Endothelial cell (in vitro differentiated cells): ENCODE measurements around the gene PRRC2C. TPM values are rescaled to one million over a fixed set of nuclear protein-coding genes. Genes with fewer than 3 reads are reported as not detected.

ENCODE experiments used
- DNase-seq: peaks from one replicate; pipeline ENCODE4 v3.0.0; 2021; ENCODE audit warnings: low spot score
- H3K27ac Mint-ChIP-seq: one replicate; pipeline ENCODE4 v1.8.0; 2021; ENCODE audit warnings: mixed read lengths, inconsistent platforms; ENCODE audit not compliant: unreplicated experiment
- H3K27me3 Mint-ChIP-seq: one replicate; pipeline ENCODE4 v1.8.0; 2021; ENCODE audit warnings: mild to moderate bottlenecking, moderate library complexity, mixed read lengths, inconsistent platforms; ENCODE audit not compliant: unreplicated experiment
- H3K36me3 Mint-ChIP-seq: one replicate; pipeline ENCODE4 v1.8.0; 2021; ENCODE audit warnings: mild to moderate bottlenecking, low read depth, mixed read lengths, inconsistent platforms; ENCODE audit not compliant: unreplicated experiment
- H3K4me1 Mint-ChIP-seq: one replicate; pipeline ENCODE4 v1.8.0; 2021; ENCODE audit warnings: mild to moderate bottlenecking, mixed read lengths, inconsistent platforms; ENCODE audit not compliant: unreplicated experiment
- H3K4me3 Mint-ChIP-seq: one replicate; pipeline ENCODE4 v1.8.0; 2021; ENCODE audit warnings: mild to moderate bottlenecking, mixed read lengths, inconsistent platforms; ENCODE audit not compliant: unreplicated experiment
- H3K9me3 Mint-ChIP-seq: one replicate; pipeline ENCODE4 v1.8.0; 2021; ENCODE audit warnings: mixed read lengths, inconsistent platforms; ENCODE audit not compliant: unreplicated experiment
- CTCF ChIP-seq: fragments of 200-600 bp; sonication (generic); IDR thresholded peaks from one replicate; pipeline ENCODE4 v1.5.0; 2021; ENCODE audit warnings: antibody characterized with exemption; ENCODE audit not compliant: unreplicated experiment
- total RNA-seq: library from RNA; stranded (reverse); fragmentation: NEBNext Ultra II Directional; extraction: Animal tissue kit (Norgen Biotek cat#: 25700); gene quantifications from one replicate; pipeline ENCODE4 v1.2.1, GENCODE V29; 2021; ENCODE audit not compliant: unreplicated experiment

The PRRC2C gene
- total RNA-seq, 1 donor from 2014 or later = 248 TPM

GRCh38 chr1:171457412-171457811 is 27.9 kb upstream of the PRRC2C start:
- H3K4me3 Mint-ChIP-seq = no peak overlapping the region
- H3K4me1 Mint-ChIP-seq = no peaks in the 10 kb centered on the region
- no peak overlapping the region for H3K27ac Mint-ChIP-seq
- no peak for TF ChIP-seq CTCF
- no peak for DNase-seq
- no peaks in the 10 kb centered on the region for H3K36me3 Mint-ChIP-seq
- peaks cover 3% of the 10 kb centered on the region for H3K27me3 Mint-ChIP-seq
- H3K9me3 Mint-ChIP-seq = no peaks in the 10 kb centered on the region

GRCh38 chr1:171460018-171460620 is 25.2 kb upstream of the PRRC2C start:
- DNase-seq = no peak
- Mint-ChIP-seq H3K36me3 (no peaks in the 10 kb centered on the region), H3K4me3 (no peak overlapping the region), H3K9me3 (no peaks in the 10 kb centered on the region), H3K4me1 (no peaks in the 10 kb centered on the region), H3K27ac (no peak overlapping the region), H3K27me3 (peaks cover 2% of the 10 kb centered on the region)
- TF ChIP-seq CTCF = no peak

GRCh38 chr1:171467626-171468025 is 17.7 kb upstream of the PRRC2C start:
- Mint-ChIP-seq H3K27ac (no peak overlapping the region), H3K9me3 (no peaks in the 10 kb centered on the region), H3K36me3 (no peaks in the 10 kb centered on the region), H3K4me1 (no peaks in the 10 kb centered on the region), H3K4me3 (no peak overlapping the region), H3K27me3 (peaks cover 3% of the 10 kb centered on the region)
- DNase-seq = no peak
- TF ChIP-seq CTCF = no peak

- Mint-ChIP-seq H3K4me1 (no peaks in the 10 kb centered on the region), H3K9me3 (no peaks in the 10 kb centered on the region), H3K27me3 (peaks cover 3% of the 10 kb centered on the region), H3K4me3 (no peak overlapping the region), H3K27ac (no peak overlapping the region), H3K36me3 (no peaks in the 10 kb centered on the region)
- no peak for TF ChIP-seq CTCF
- no peak for DNase-seq
Measured at GRCh38 chr1:171468120-171468750, 17.1 kb upstream of the PRRC2C start.

- Mint-ChIP-seq H3K9me3 (no peaks in the 10 kb centered on the region), H3K4me1 (no peaks in the 10 kb centered on the region), H3K4me3 (no peak overlapping the region), H3K27me3 (peaks cover 3% of the 10 kb centered on the region), H3K36me3 (no peaks in the 10 kb centered on the region), H3K27ac (no peak overlapping the region)
- no peak for TF ChIP-seq CTCF
- no peak for DNase-seq
Measured at GRCh38 chr1:171470726-171471125, 14.6 kb upstream of the PRRC2C start.
